Mesendoderm (in vitro differentiated cells): Measurements from ENCODE around the gene TMEM14C.

ENCODE experiments used
- DNase-seq: peaks from one replicate; pipeline ENCODE4 v3.0.0; 2013
- H2AK5ac ChIP-seq: 2 replicates; pipeline ENCODE4 v1.6.1; 2013; ENCODE audit warnings: low read length, inconsistent platforms
- H2BK120ac ChIP-seq: 2 replicates; pipeline ENCODE4 v1.6.1; 2013; ENCODE audit warnings: low read depth, mild to moderate bottlenecking, low read length, moderate library complexity, mixed read lengths
- H2BK15ac ChIP-seq: replicated peaks from 2 replicates; pipeline ENCODE4 v1.6.1; 2013; ENCODE audit warnings: low read depth, mild to moderate bottlenecking, moderate library complexity
- H2BK5ac ChIP-seq: 2 replicates; pipeline ENCODE4 v1.6.1; 2013; ENCODE audit warnings: low read length, inconsistent platforms
- H3K18ac ChIP-seq: 2 replicates; pipeline ENCODE4 v1.6.1; 2013; ENCODE audit warnings: mild to moderate bottlenecking, low read length, mixed read lengths
- H3K23ac ChIP-seq: one replicate; pipeline ENCODE4 v1.6.1; 2013; ENCODE audit warnings: low read length
- H3K27ac ChIP-seq: 2 replicates; pipeline ENCODE4 v1.5.1; 2013; ENCODE audit warnings: low read depth, mild to moderate bottlenecking, inconsistent platforms, low read length, moderate library complexity
- H3K27me3 ChIP-seq: 2 replicates; pipeline ENCODE4 v1.6.1; 2013; ENCODE audit warnings: low read length, control low read depth, mild to moderate bottlenecking, inconsistent platforms; ENCODE audit not compliant: insufficient read depth, poor library complexity
- H3K36me3 ChIP-seq: 2 replicates; pipeline ENCODE4 v1.6.1; 2013; ENCODE audit warnings: low read length, inconsistent platforms; ENCODE audit not compliant: control insufficient read depth, insufficient read depth
- H3K4ac ChIP-seq: one replicate; pipeline ENCODE4 v1.6.1; 2013; ENCODE audit warnings: low read depth, mild to moderate bottlenecking, low read length, moderate library complexity
- H3K4me1 ChIP-seq: 2 replicates; pipeline ENCODE4 v1.6.1; 2013; ENCODE audit warnings: low read depth, low read length, inconsistent platforms; ENCODE audit not compliant: control insufficient read depth
- H3K4me2 ChIP-seq: 2 replicates; pipeline ENCODE4 v1.6.1; 2013; ENCODE audit warnings: low read length
- H3K4me3 ChIP-seq: 2 replicates; pipeline ENCODE4 v1.5.1; 2013; ENCODE audit warnings: mild to moderate bottlenecking, low read length
- H3K56ac ChIP-seq: one replicate; pipeline ENCODE4 v1.6.1; 2013; ENCODE audit warnings: low read length
- H3K79me1 ChIP-seq: 2 replicates; pipeline ENCODE4 v1.6.1; 2013; ENCODE audit warnings: low read length, inconsistent platforms
- H3K79me2 ChIP-seq: 2 replicates; pipeline ENCODE4 v1.6.1; 2013; ENCODE audit warnings: mild to moderate bottlenecking, low read length; ENCODE audit not compliant: control insufficient read depth, insufficient read depth
- H3K9ac ChIP-seq: 2 replicates; pipeline ENCODE4 v1.6.1; 2013; ENCODE audit warnings: low read length, inconsistent platforms
- H4K5ac ChIP-seq: one replicate; pipeline ENCODE4 v1.6.1; 2013; ENCODE audit warnings: low read length
- H4K8ac ChIP-seq: one replicate; pipeline ENCODE4 v1.6.1; 2013; ENCODE audit warnings: low read depth, mild to moderate bottlenecking, control low read depth, low read length, moderate library complexity
- WGBS: extraction: QIAGEN DNeasy Blood & Tissue Kit; methylation state at CpG from one replicate; pipeline ENCODE4 v1.1.7; 2013; ENCODE audit warnings: low lambda C conversion rate, missing lambda C conversion rate; ENCODE audit not compliant: insufficient coverage; ENCODE audit errors: extremely low coverage; 5-methylcytosine and 5-hydroxymethylcytosine counted together

The TMEM14C gene

DNA sequence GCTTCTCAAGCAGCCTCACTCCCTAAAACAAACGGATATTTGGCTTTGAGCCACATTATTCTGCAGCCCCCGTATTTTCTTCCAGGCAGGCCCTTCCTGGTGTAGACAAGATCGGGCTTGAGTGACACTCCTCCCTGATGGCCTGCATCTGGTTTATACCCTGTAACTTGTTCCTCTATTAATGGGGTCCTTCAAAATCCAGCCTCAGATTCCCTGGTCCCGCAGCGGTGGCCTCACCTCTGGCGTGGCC, 375 bp upstream of the TMEM14C start:
- Histone ChIP-seq H3K4me3 (peak overlapping the region; percentile 46), H2AK5ac (no peak overlapping the region), H4K5ac (peak overlapping the region; percentile 88), H2BK15ac (no peak overlapping the region), H3K4ac (no peak overlapping the region), H3K23ac (no peak overlapping the region), H3K9ac (peak overlapping the region; percentile 77), H3K56ac (peak overlapping the region; percentile 92), H3K27me3 (no peaks in the 10 kb centered on the region), H3K4me1 (peaks cover 6% of the 10 kb centered on the region), H3K18ac (no peak overlapping the region), H3K4me2 (peak overlapping the region; percentile 86), H3K79me2 (peaks cover 8% of the 10 kb centered on the region), H3K27ac (peak overlapping the region; percentile 43), H3K36me3 (no peaks in the 10 kb centered on the region), H2BK120ac (no peak overlapping the region), H3K79me1 (peaks cover 8% of the 10 kb centered on the region), H4K8ac (peak overlapping the region; percentile 58), H2BK5ac (no peak overlapping the region)
- DNase-seq: no peak
- no CpG with 5 or more reads among the region's 6 CpGs for WGBS

DNA sequence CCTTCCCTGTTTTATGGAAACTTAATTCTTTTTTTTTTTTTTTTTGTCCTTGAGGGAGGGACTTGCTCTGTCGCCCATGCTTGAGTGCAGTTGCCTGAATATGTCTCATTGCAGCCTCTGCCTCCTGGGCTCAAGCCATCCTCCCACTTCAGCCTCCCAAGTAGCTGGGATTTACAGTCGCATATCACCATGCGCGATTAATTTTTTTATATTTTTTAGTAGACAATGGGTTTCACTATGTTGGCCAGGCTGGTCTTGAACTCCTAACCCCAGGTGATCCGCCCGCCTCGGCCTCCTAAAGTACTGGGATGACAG, 654 bp downstream of the TMEM14C start:
- H3K4me1 ChIP-seq: peaks cover 6% of the 10 kb centered on the region
- no peak overlapping the region for H4K8ac ChIP-seq
- peak overlapping the region; percentile 28 for H3K18ac ChIP-seq
- no peaks in the 10 kb centered on the region for H3K27me3 ChIP-seq
- peak overlapping the region; percentile 93 for H3K9ac ChIP-seq
- no peak overlapping the region for H4K5ac ChIP-seq
- H3K4me2 ChIP-seq: peak overlapping the region; percentile 53
- no peak overlapping the region for H2BK5ac ChIP-seq
- peak overlapping the region; percentile 81 for H3K4me3 ChIP-seq
- no peak overlapping the region for H2BK15ac ChIP-seq
- H3K79me1 ChIP-seq: peaks cover 12% of the 10 kb centered on the region
- H3K79me2 ChIP-seq: peaks cover 8% of the 10 kb centered on the region
- H3K23ac ChIP-seq: no peak overlapping the region
- no peaks in the 10 kb centered on the region for H3K36me3 ChIP-seq
- H2AK5ac ChIP-seq: no peak overlapping the region
- no peak overlapping the region for H2BK120ac ChIP-seq
- H3K4ac ChIP-seq: peak overlapping the region; percentile 19
- peak overlapping the region; percentile 92 for H3K56ac ChIP-seq
- DNase-seq: no peak
- H3K27ac ChIP-seq: peak overlapping the region; percentile 94
- WGBS: no CpG with 5 or more reads among the region's 7 CpGs

GRCh38 chr6:10725044-10725443, 2.2 kb downstream of the TMEM14C start:
- no peak overlapping the region for H3K4me3 ChIP-seq
- H3K79me2 ChIP-seq: peaks cover 8% of the 10 kb centered on the region
- H4K5ac ChIP-seq: no peak overlapping the region
- H3K18ac ChIP-seq: no peak overlapping the region
- H3K27me3 ChIP-seq: no peaks in the 10 kb centered on the region
- no peak overlapping the region for H2BK120ac ChIP-seq
- peaks cover 12% of the 10 kb centered on the region for H3K79me1 ChIP-seq
- no peaks in the 10 kb centered on the region for H3K36me3 ChIP-seq
- no peak overlapping the region for H3K9ac ChIP-seq
- H3K27ac ChIP-seq: peak overlapping the region; percentile 10
- H3K4me1 ChIP-seq: peaks cover 6% of the 10 kb centered on the region
- H2AK5ac ChIP-seq: no peak overlapping the region
- WGBS: no CpG with 5 or more reads among the region's 6 CpGs
- H3K4ac ChIP-seq: no peak overlapping the region
- H2BK15ac ChIP-seq: no peak overlapping the region
- no peak overlapping the region for H2BK5ac ChIP-seq
- DNase-seq: no peak
- H3K23ac ChIP-seq: no peak overlapping the region
- H4K8ac ChIP-seq: no peak overlapping the region
- H3K4me2 ChIP-seq: no peak overlapping the region
- no peak overlapping the region for H3K56ac ChIP-seq

DNA sequence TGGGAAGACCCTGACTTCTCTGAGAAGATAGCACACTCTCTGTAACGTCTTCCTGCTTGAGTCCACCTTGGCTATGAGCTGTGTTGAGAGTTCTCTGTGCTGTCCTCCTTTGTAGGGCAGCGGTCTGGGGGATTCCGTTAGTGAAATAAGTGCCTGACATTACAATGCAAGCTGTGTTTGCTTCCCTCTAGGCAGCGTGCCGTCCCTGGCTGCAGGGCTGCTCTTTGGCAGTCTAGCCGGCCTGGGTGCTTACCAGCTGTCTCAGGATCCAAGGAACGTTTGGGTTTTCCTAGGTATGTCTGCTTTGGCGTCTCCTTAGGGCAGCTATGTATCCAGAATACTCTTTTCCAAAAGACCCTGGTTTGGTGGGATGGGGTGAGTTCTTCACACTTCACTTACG, 2.8 kb downstream of the TMEM14C start:
- Histone ChIP-seq H3K23ac (no peak overlapping the region), H3K27me3 (no peaks in the 10 kb centered on the region), H3K4ac (no peak overlapping the region), H3K18ac (no peak overlapping the region), H4K5ac (no peak overlapping the region), H2BK15ac (no peak overlapping the region), H4K8ac (no peak overlapping the region), H3K9ac (no peak overlapping the region), H3K4me2 (no peak overlapping the region), H2BK120ac (no peak overlapping the region), H3K79me2 (peaks cover 8% of the 10 kb centered on the region), H2BK5ac (no peak overlapping the region), H2AK5ac (no peak overlapping the region), H3K4me1 (peaks cover 6% of the 10 kb centered on the region), H3K27ac (no peak overlapping the region), H3K56ac (no peak overlapping the region), H3K79me1 (peaks cover 12% of the 10 kb centered on the region), H3K4me3 (no peak overlapping the region), H3K36me3 (no peaks in the 10 kb centered on the region)
- no peak for DNase-seq
- no CpG with 5 or more reads among the region's 9 CpGs for WGBS

DNA sequence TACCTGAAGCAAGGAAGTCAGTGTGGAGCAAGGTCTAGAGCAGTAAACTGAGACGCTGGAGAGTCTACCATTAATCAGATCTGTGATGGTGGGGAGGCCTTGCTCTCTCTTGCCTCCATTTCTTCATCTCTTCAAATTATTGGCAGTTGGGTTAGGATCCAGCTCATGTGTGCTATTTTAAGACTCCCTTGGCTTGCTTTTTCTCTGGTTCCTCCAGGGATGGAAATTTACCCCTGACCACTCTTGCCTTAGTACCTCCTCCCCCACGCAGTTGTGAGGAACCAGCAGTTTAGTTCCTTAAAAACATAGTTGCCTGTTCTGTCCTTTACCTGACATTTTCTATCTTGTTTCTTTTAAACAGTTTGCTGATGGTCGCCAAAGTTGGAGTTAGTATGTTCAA, 7.4 kb downstream of the TMEM14C start:
- no peak overlapping the region for H3K4ac ChIP-seq
- H3K23ac ChIP-seq: no peak overlapping the region
- H3K18ac ChIP-seq: no peak overlapping the region
- no peak overlapping the region for H2BK120ac ChIP-seq
- H3K27me3 ChIP-seq: no peaks in the 10 kb centered on the region
- peaks cover 4% of the 10 kb centered on the region for H3K79me1 ChIP-seq
- no CpG with 5 or more reads among the region's 3 CpGs for WGBS
- no peak overlapping the region for H4K8ac ChIP-seq
- DNase-seq: no peak
- no peak overlapping the region for H2BK5ac ChIP-seq
- no peak overlapping the region for H4K5ac ChIP-seq
- no peak overlapping the region for H3K27ac ChIP-seq
- H2BK15ac ChIP-seq: no peak overlapping the region
- no peak overlapping the region for H3K4me2 ChIP-seq
- no peaks in the 10 kb centered on the region for H3K79me2 ChIP-seq
- no peak overlapping the region for H2AK5ac ChIP-seq
- H3K9ac ChIP-seq: no peak overlapping the region
- no peaks in the 10 kb centered on the region for H3K4me1 ChIP-seq
- H3K4me3 ChIP-seq: no peak overlapping the region
- peaks cover 1% of the 10 kb centered on the region for H3K36me3 ChIP-seq
- no peak overlapping the region for H3K56ac ChIP-seq

DNA sequence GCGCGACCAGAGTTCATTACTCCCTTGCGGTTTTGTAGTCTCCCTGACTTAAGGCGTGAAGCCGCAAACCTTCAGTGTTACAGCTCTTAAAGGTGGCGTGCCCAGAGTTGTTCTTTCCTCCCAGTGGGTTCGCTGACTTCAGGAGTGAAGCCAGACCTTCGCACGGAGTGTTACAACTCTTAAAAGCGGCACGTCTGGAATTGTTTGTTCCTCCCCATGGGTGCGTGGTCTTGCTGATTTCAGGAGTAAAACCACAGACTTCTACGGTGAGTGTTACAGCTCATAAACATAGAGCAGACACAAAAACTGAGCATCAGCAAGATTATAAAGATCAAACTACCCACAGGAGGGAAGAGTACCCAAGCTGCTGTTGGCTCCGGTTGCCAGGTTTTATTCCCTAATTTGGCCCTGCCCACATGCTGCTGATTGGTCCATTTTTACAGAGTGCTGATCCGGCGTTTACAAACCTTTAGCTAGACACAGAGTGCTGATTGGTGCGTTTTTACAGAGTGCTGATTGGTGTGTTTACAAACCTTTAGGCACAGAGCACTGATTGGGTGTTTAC, 10.4 kb downstream of the TMEM14C start:
- H3K9ac ChIP-seq: no peak overlapping the region
- DNase-seq: no peak
- no peaks in the 10 kb centered on the region for H3K4me1 ChIP-seq
- no peak overlapping the region for H2BK15ac ChIP-seq
- H2BK5ac ChIP-seq: no peak overlapping the region
- H3K56ac ChIP-seq: no peak overlapping the region
- no peak overlapping the region for H2BK120ac ChIP-seq
- no peak overlapping the region for H4K5ac ChIP-seq
- H4K8ac ChIP-seq: no peak overlapping the region
- no CpG with 5 or more reads among the region's 17 CpGs for WGBS
- H3K18ac ChIP-seq: no peak overlapping the region
- no peaks in the 10 kb centered on the region for H3K79me2 ChIP-seq
- no peak overlapping the region for H3K4me3 ChIP-seq
- H3K4me2 ChIP-seq: no peak overlapping the region
- H3K27me3 ChIP-seq: no peaks in the 10 kb centered on the region
- no peaks in the 10 kb centered on the region for H3K79me1 ChIP-seq
- no peak overlapping the region for H2AK5ac ChIP-seq
- H3K23ac ChIP-seq: no peak overlapping the region
- H3K27ac ChIP-seq: no peak overlapping the region
- no peak overlapping the region for H3K4ac ChIP-seq
- peaks cover 1% of the 10 kb centered on the region for H3K36me3 ChIP-seq
